HG03571 (cell line): ENCODE data around the gene NCKAP5.

Source experiments
- ATAC-seq: cut with Tn5 transposase; IDR thresholded peaks from one replicate; pipeline ENCODE4 v1.9.1; 2021; ENCODE audit not compliant: unreplicated experiment

Gene NCKAP5

GRCh38 chr2:133061874-133062593 lies 506.2 kb downstream of the NCKAP5 start:
- ATAC-seq = no peak

GRCh38 chr2:133054297-133054696 lies 514.0 kb downstream of the NCKAP5 start:
- no peak for ATAC-seq

GRCh38 chr2:133053541-133053940 lies 514.7 kb downstream of the NCKAP5 start:
- ATAC-seq = no peak

GRCh38 chr2:133045787-133046186 lies 522.5 kb downstream of the NCKAP5 start:
- no peak for ATAC-seq

GRCh38 chr2:133044556-133044955 lies 523.7 kb downstream of the NCKAP5 start:
- no peak for ATAC-seq

GRCh38 chr2:133040170-133040569 lies 528.1 kb downstream of the NCKAP5 start:
- no peak for ATAC-seq

- no peak for ATAC-seq
These were observed 528.7 kb downstream of the NCKAP5 start for GRCh38 chr2:133039531-133039930.

- no peak for ATAC-seq
These were observed 541.6 kb downstream of the NCKAP5 start for GRCh38 chr2:133026536-133027177.

- ATAC-seq = no peak
These were observed 543.3 kb downstream of the NCKAP5 start for GRCh38 chr2:133025004-133025403.

GRCh38 chr2:133012847-133013734 lies 555.2 kb downstream of the NCKAP5 start:
- no peak for ATAC-seq

- ATAC-seq = no peak
These were observed 563.6 kb downstream of the NCKAP5 start for GRCh38 chr2:133004623-133005022.

GRCh38 chr2:132999421-132999820 lies 568.8 kb downstream of the NCKAP5 start:
- no peak for ATAC-seq

GRCh38 chr2:132998221-132998620 lies 570.0 kb downstream of the NCKAP5 start:
- ATAC-seq = no peak

- ATAC-seq = no peak
These were observed 576.7 kb downstream of the NCKAP5 start for GRCh38 chr2:132991471-132992045.

- ATAC-seq = no peak
These were observed 583.5 kb downstream of the NCKAP5 start for GRCh38 chr2:132984731-132985130.

GRCh38 chr2:132980304-132980703 lies 588.0 kb downstream of the NCKAP5 start:
- no peak for ATAC-seq

GRCh38 chr2:132979339-132980093 lies 588.7 kb downstream of the NCKAP5 start:
- ATAC-seq = no peak

GRCh38 chr2:132978840-132979239 lies 589.4 kb downstream of the NCKAP5 start:
- no peak for ATAC-seq

- ATAC-seq = no peak
These were observed 590.3 kb downstream of the NCKAP5 start for GRCh38 chr2:132977812-132978529.
